ENCODE measurements around the gene PPTC7. TPM values are rescaled to one million over a fixed set of nuclear protein-coding genes. Genes with fewer than 3 reads are reported as not detected.

The PPTC7 gene
- total and polyA plus RNA-seq, 2 experiments from 2014 or later = 2.4 to 3.4 TPM

DNA sequence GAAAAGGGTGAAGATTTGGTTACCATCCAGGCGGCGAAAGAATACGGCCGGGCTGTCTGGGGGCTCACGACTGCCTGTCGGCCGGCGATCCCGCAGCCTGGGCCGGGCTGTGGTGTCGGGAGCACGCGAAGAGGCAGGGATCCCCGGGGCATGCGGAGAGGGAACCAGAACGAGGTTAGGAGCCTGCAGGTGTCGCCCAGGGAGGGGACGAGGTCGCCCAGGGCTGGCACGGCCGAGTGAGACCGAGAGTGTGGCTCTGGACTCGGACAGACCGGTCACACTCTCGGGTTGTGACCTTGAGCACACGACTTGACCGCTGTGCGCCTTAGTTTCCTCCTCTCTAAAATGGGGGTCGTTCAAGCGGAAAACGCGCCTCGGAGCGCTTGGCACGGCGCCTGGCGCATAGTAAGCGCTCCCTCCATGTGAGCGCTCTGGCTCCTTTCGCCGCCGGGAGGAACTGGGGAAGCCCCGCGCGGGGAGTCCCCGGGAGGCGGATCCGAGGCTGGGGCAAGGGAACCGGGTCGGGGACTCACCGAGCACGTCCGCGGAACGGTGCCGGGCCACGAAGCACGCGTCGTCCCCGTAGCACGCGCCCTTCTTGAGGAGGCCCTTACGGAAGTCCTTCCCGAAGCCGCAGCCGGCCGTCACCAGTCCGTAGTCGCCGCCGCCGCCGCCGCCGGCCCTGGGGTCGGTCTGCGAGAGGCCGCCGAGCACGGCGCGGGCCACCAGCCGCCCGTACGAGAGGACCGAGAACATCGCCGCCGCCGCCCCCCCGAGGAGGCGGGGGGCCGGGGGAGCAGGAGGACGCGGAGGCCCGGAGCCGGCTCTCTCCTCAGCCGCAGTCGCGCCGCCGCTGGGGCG, 612 bp downstream of the PPTC7 start:
- in situ Hi-C loops (cut with MboI) = no loop called here
- TF ChIP-seq EZH2 (IDR thresholded peaks at IDR 0.05; ENCODE audit: insufficient read depth, poor library complexity, severe bottlenecking) (no peak), EZH2phosphoT487 (IDR thresholded peaks at IDR 0.05; ENCODE audit: insufficient read depth, low read depth) (no peak)
- Histone ChIP-seq H3K4me1 (ENCODE audit: insufficient read depth) (peaks cover 31% of the 10 kb centered on the region), H3F3A (ENCODE audit: insufficient read depth) (peaks cover 30% of the 10 kb centered on the region), H4K20me1 (ENCODE audit: insufficient read depth) (no peaks in the 10 kb centered on the region), H3K36me3 (ENCODE audit: low read depth) (no peaks in the 10 kb centered on the region), H3K27me3 (replicated peaks; ENCODE audit: insufficient read depth) (no peaks in the 10 kb centered on the region), H3K9me3 (ENCODE audit: low read depth) (no peaks in the 10 kb centered on the region), H3K9me2 (ENCODE audit: insufficient read depth) (no peaks in the 10 kb centered on the region), H2AFZ (peak overlapping the region; percentile 90), H3K27ac (peak overlapping the region; percentile 41), H3K4me2 (ENCODE audit: unreplicated experiment) (peak overlapping the region; percentile 97), H3K9ac (peak overlapping the region; percentile 88), H3K79me2 (ENCODE audit: insufficient read depth) (peaks cover 42% of the 10 kb centered on the region), H3K4me3 (peak overlapping the region; percentile 78)
- WGBS, 2 experiments (ENCODE audit: low coverage in 1 of 2, low lambda C conversion rate in 2 of 2, missing lambda C conversion rate in 2 of 2) = 1 to 2% methylated on average over 78 to 81 of the region's 104 CpGs
- peak; percentile 74 for DNase-seq

DNA sequence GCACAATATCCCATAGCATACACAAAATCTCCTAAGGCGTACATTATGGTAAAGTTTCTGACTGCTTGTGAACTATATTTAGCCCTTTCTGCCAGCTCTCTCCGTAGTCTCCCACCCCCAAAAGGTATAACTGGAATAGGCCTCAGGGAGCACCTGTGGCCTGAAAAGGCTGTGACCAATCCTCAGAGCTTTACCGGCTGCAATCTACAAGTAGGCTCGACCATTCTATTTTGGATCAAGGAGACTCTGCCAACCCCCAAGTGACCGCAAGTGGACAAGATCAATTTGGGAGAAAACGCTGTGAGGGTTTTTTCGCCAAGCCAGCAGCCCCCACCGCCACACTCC, 1.2 kb downstream of the PPTC7 start:
- peak overlapping the region; percentile 90 for H2AFZ ChIP-seq
- peak overlapping the region; percentile 97 for H3K4me2 ChIP-seq (ENCODE audit: unreplicated experiment)
- no peaks in the 10 kb centered on the region for H3K9me2 ChIP-seq (ENCODE audit: insufficient read depth)
- DNase-seq = no peak
- whole genome bisulfite sequencing, 2 experiments (ENCODE audit: low coverage in 1 of 2, low lambda C conversion rate in 2 of 2, missing lambda C conversion rate in 2 of 2) = 9 to 11% methylated on average over 8 of the region's 8 CpGs
- in situ Hi-C loops (cut with MboI) = no loop called here
- H3K4me3 ChIP-seq = peak overlapping the region; percentile 78
- peaks cover 36% of the 10 kb centered on the region for H3F3A ChIP-seq (ENCODE audit: insufficient read depth)
- peaks cover 37% of the 10 kb centered on the region for H3K4me1 ChIP-seq (ENCODE audit: insufficient read depth)
- H3K27me3 ChIP-seq (replicated peaks; ENCODE audit: insufficient read depth) = no peaks in the 10 kb centered on the region
- no peaks in the 10 kb centered on the region for H4K20me1 ChIP-seq (ENCODE audit: insufficient read depth)
- H3K36me3 ChIP-seq (ENCODE audit: low read depth) = no peaks in the 10 kb centered on the region
- H3K79me2 ChIP-seq (ENCODE audit: insufficient read depth) = peaks cover 46% of the 10 kb centered on the region
- H3K9me3 ChIP-seq (ENCODE audit: low read depth) = no peaks in the 10 kb centered on the region
- TF ChIP-seq EZH2phosphoT487 (IDR thresholded peaks at IDR 0.05; ENCODE audit: insufficient read depth, low read depth) (no peak), EZH2 (IDR thresholded peaks at IDR 0.05; ENCODE audit: insufficient read depth, poor library complexity, severe bottlenecking) (no peak)
- peak overlapping the region; percentile 88 for H3K9ac ChIP-seq
- peak overlapping the region; percentile 41; the same call in 1 of the 2 replicates for H3K27ac ChIP-seq

DNA sequence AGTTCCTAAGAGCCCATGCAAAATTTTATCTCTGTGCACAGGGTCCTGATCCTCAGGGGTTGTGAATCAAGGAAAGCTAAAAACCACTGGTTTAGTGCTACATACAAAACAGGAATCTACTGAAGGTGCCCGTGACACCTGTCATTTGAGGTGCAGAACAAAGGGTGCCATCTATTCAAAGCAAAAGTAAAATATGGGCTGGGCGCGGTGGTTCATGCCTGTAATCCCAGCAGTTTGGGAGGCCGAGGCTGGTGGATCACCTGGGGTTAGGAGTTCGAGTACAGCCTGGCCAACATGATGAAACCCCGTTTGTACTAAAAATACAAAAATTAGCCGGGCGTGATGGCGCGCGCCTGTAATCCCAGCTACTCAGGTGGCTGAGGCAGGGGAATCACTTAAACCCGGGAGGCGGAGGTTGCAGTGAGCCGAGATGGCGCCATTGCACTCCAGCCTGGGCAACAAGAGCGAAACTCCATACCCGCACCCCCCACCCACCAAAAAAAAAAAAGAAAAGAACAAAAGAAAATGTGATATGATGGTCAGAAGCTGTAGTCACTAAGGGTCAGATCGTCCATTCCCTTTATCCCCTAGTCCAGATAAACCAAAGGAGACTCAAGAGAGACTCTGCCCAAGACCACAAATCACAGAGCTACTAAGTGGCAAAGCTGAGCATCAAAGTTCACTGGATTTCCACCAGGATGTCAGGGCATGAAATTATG, 3.4 kb downstream of the PPTC7 start:
- H3K9ac ChIP-seq = no peak overlapping the region
- H4K20me1 ChIP-seq (ENCODE audit: insufficient read depth) = no peaks in the 10 kb centered on the region
- H2AFZ ChIP-seq = no peak overlapping the region
- H3K4me1 ChIP-seq (ENCODE audit: insufficient read depth) = peaks cover 29% of the 10 kb centered on the region
- no peak for TF ChIP-seq EZH2phosphoT487 (IDR thresholded peaks at IDR 0.05; ENCODE audit: insufficient read depth, low read depth)
- TF ChIP-seq EZH2 (IDR thresholded peaks at IDR 0.05; ENCODE audit: insufficient read depth, poor library complexity, severe bottlenecking) = no peak
- H3K79me2 ChIP-seq (ENCODE audit: insufficient read depth) = peaks cover 68% of the 10 kb centered on the region
- no peaks in the 10 kb centered on the region for H3K9me3 ChIP-seq (ENCODE audit: low read depth)
- no peak for DNase-seq
- 96% methylated on average over 18 of the region's 18 CpGs for WGBS, 2 experiments (ENCODE audit: low coverage in 1 of 2, low lambda C conversion rate in 2 of 2, missing lambda C conversion rate in 2 of 2)
- no peak overlapping the region for H3K4me3 ChIP-seq
- H3K27me3 ChIP-seq (replicated peaks; ENCODE audit: insufficient read depth) = no peaks in the 10 kb centered on the region
- H3K27ac ChIP-seq = no peak overlapping the region
- H3K4me2 ChIP-seq (ENCODE audit: unreplicated experiment) = no peak overlapping the region
- in situ Hi-C loops (cut with MboI) = no loop called here
- H3F3A ChIP-seq (ENCODE audit: insufficient read depth) = peaks cover 33% of the 10 kb centered on the region
- H3K36me3 ChIP-seq (ENCODE audit: low read depth) = no peaks in the 10 kb centered on the region
- no peaks in the 10 kb centered on the region for H3K9me2 ChIP-seq (ENCODE audit: insufficient read depth)

DNA sequence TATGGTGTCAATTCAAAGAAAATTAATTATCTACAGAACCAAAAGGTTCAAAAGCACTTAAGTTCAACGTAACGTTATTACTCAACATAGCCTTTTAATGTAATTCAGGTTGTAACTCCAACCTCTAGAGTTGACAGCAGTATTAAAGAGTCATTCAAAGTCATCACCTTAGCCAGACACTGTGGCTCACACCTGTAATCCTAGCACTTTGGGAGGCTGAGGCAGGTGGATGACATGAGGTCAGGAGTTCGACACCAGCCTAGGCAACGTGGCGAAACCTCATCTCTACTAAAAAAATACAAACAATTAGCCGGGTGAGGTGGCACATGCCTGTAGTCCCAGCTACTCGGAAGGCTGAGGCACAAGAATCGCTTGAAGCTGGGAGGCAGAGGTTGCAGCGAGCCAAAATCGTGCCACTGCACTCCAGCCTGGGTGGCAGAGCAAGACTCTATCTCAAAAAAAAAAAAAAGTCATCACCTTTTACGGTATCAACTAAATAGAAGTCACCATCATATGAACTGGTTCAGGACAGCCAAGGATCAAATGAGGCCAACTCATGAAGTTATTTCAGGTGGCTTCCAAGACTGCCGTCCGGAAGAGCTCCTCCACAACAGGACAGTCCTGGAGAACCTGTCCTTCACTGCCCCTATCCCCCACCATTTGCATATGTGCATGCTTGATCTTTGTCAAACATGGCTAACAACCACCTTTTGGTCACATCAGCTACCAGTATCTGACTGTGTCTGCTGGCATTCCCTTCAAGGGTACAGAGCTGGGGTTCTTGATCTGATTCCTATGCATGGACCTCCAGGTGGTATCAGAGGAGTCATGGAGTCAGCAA, 4.2 kb downstream of the PPTC7 start:
- H3K79me2 ChIP-seq (ENCODE audit: insufficient read depth) = peaks cover 76% of the 10 kb centered on the region
- H3K9ac ChIP-seq = peak overlapping the region; percentile 96
- no peak for DNase-seq
- peak overlapping the region; percentile 92 for H3K4me2 ChIP-seq (ENCODE audit: unreplicated experiment)
- H3K4me3 ChIP-seq = peak overlapping the region; percentile 68
- H3K9me2 ChIP-seq (ENCODE audit: insufficient read depth) = no peaks in the 10 kb centered on the region
- H4K20me1 ChIP-seq (ENCODE audit: insufficient read depth) = no peaks in the 10 kb centered on the region
- TF ChIP-seq EZH2phosphoT487 (IDR thresholded peaks at IDR 0.05; ENCODE audit: insufficient read depth, low read depth) (no peak), EZH2 (IDR thresholded peaks at IDR 0.05; ENCODE audit: insufficient read depth, poor library complexity, severe bottlenecking) (no peak)
- no peaks in the 10 kb centered on the region for H3K27me3 ChIP-seq (replicated peaks; ENCODE audit: insufficient read depth)
- peaks cover 29% of the 10 kb centered on the region for H3K4me1 ChIP-seq (ENCODE audit: insufficient read depth)
- no peaks in the 10 kb centered on the region for H3K9me3 ChIP-seq (ENCODE audit: low read depth)
- WGBS, 2 experiments (ENCODE audit: low coverage in 1 of 2, low lambda C conversion rate in 2 of 2, missing lambda C conversion rate in 2 of 2) = 80% methylated on average over 13 of the region's 13 CpGs
- in situ Hi-C loops (cut with MboI) = no loop called here
- H3F3A ChIP-seq (ENCODE audit: insufficient read depth) = peaks cover 32% of the 10 kb centered on the region
- H3K36me3 ChIP-seq (ENCODE audit: low read depth) = no peaks in the 10 kb centered on the region
- peak overlapping the region; percentile 100 for H3K27ac ChIP-seq
- H2AFZ ChIP-seq = no peak overlapping the region
